Uterus (tissue), 4 donors: ENCODE data around the gene SP1. TPM values are rescaled to one million over a fixed set of nuclear protein-coding genes. Genes with fewer than 3 reads are reported as not detected.
"Not testable (repeated sequence)": the region's sequence is repeated elsewhere in the genome, so short reads cannot be mapped to it uniquely, and the experiment has no call there.

Experiments
- DNase-seq, 2 donors: peaks; one replicate each; pipeline ENCODE4 v3.0.0-alpha.2; 2019 to 2020
- H3K27ac ChIP-seq, 2 donors: fragments of 200-600 bp; sonication (generic); 1 replicate in 1 of 2; 2 replicates in 1 of 2; pipeline ENCODE4 v1.5.1; 2016 to 2018
- H3K27me3 ChIP-seq, 2 donors: fragments of 200-600 bp; sonication (generic); one replicate each; pipeline ENCODE4 v1.5.1; 2018 to 2019; ENCODE audit warnings: control low read depth in 1 of 2
- H3K36me3 ChIP-seq, 2 donors: fragments of 200-600 bp; sonication (generic); one replicate each; pipeline ENCODE4 v1.5.1; 2019; ENCODE audit warnings: control low read depth in 1 of 2
- H3K4me1 ChIP-seq, 2 donors: fragments of 200-600 bp; sonication (generic); one replicate each; pipeline ENCODE4 v1.5.1; 2018 to 2019; ENCODE audit warnings: control low read depth in 1 of 2
- H3K4me3 ChIP-seq, 2 donors: fragments of 200-600 bp; sonication (generic); 1 replicate in 1 of 2; 2 replicates in 1 of 2; pipeline ENCODE4 v1.5.1; 2018 to 2019; ENCODE audit warnings: mild to moderate bottlenecking in 1 of 2
- H3K9me3 ChIP-seq, 2 donors: fragments of 200-600 bp; sonication (generic); one replicate each; pipeline ENCODE4 v1.5.1; 2019; ENCODE audit warnings: control low read depth in 1 of 2
- CTCF ChIP-seq, 4 experiments: fragments of 200-600 bp in 2 of 4; fragments of 450-650 bp in 2 of 4; sonication (generic) in 2 of 4; IDR thresholded peaks; one replicate each; pipeline ENCODE4 v1.5.1; 2016 to 2019; ENCODE audit warnings: antibody characterized with exemption in 4 of 4, mild to moderate bottlenecking in 2 of 4, moderate library complexity in 1 of 4
- POLR2A ChIP-seq, 2 donors: fragments of 450-650 bp; IDR thresholded peaks; one replicate each; pipeline ENCODE4 v1.6.1; 2016; ENCODE audit warnings: antibody characterized with exemption in 2 of 2, mild to moderate bottlenecking in 1 of 2, moderate library complexity in 1 of 2
- intact Hi-C: fragments of 100-400 bp; cut with DNase I; formaldehyde crosslinking; loops from one replicate; pipeline ENCODE4 v1.15.1; 2023; ENCODE audit warnings: low total_unique reads
- total RNA-seq, 4 donors: library from RNA; depleted of rRNA in 3 of 4; stranded (reverse); fragments of >200 nt in 3 of 4; gene quantifications; one replicate each; pipeline versions ENCODE4 v1.1.0 to v1.2.4, GENCODE V29; 2014 to 2023
- donor health status: DM: yes; HTN: yes; CAD: no.

Gene SP1
- total RNA-seq, 4 donors from 2014 or later: 58.8 to 127 (median 90.7) TPM

- intact Hi-C loops: no loop called here
- Histone ChIP-seq H3K27ac (peak overlapping the region; percentile 25 to 69), H3K4me3 (no peak overlapping the region)
These were observed 33.7 kb downstream of the SP1 start for GRCh38 chr12:53413485-53414204.

GRCh38 chr12:53414756-53415417, 34.9 kb downstream of the SP1 start:
- Histone ChIP-seq H3K9me3 (no peaks in the 10 kb centered on the region), H3K36me3 (no peaks in the 10 kb centered on the region), H3K27ac (peak overlapping the region; percentile 46 to 69), H3K4me1 (peaks cover 8 to 9% of the 10 kb centered on the region in 2 donors), H3K27me3 (no peaks in the 10 kb centered on the region), H3K4me3 (no peak overlapping the region)
- intact Hi-C loops: no loop called here
- DNase-seq: peak in 1 of 2 donors; percentile 48
- TF ChIP-seq CTCF (IDR thresholded peaks at IDR 0.05) (no peak), POLR2A (IDR thresholded peaks at IDR 0.05) (no peak)

More at GRCh38 chr12:53413485-53414204, 33.7 kb downstream of the SP1 start:
- H3K9me3 ChIP-seq: no peaks in the 10 kb centered on the region
- TF ChIP-seq CTCF (IDR thresholded peaks at IDR 0.05): no peak
- no peak for TF ChIP-seq POLR2A (IDR thresholded peaks at IDR 0.05)
- DNase-seq: no peak
- H3K27me3 ChIP-seq: no peaks in the 10 kb centered on the region
- H3K4me1 ChIP-seq: peaks cover 8 to 9% of the 10 kb centered on the region in 2 donors
- H3K36me3 ChIP-seq: no peaks in the 10 kb centered on the region

GRCh38 chr12:53415752-53416389, 35.9 kb downstream of the SP1 start:
- H3K27me3 ChIP-seq, H3K36me3 ChIP-seq, intact Hi-C loops, H3K4me1 ChIP-seq, H3K4me3 ChIP-seq, DNase-seq, H3K9me3 ChIP-seq: not testable (repeated sequence)
- H3K27ac ChIP-seq: peak overlapping the region; percentile 46 to 69

- intact Hi-C loops, H3K36me3 ChIP-seq, H3K4me3 ChIP-seq, H3K4me1 ChIP-seq, H3K9me3 ChIP-seq, H3K27me3 ChIP-seq, DNase-seq: not testable (repeated sequence)
- H3K27ac ChIP-seq: peak overlapping the region in 1 of 2 donors; percentile 69
These were observed 37.4 kb downstream of the SP1 start for GRCh38 chr12:53417291-53417816.

- H3K4me3 ChIP-seq: no peak overlapping the region
- TF ChIP-seq CTCF (IDR thresholded peaks at IDR 0.05): no peak
- no peak for TF ChIP-seq POLR2A (IDR thresholded peaks at IDR 0.05)
- H3K4me1 ChIP-seq: peaks cover 1 to 3% of the 10 kb centered on the region in 2 donors
- H3K27ac ChIP-seq: no peak overlapping the region
- intact Hi-C loops: no loop called here
- no peaks in the 10 kb centered on the region for H3K27me3 ChIP-seq
- no peaks in the 10 kb centered on the region for H3K36me3 ChIP-seq
- no peak for DNase-seq
- H3K9me3 ChIP-seq: no peaks in the 10 kb centered on the region
These were observed 38.2 kb downstream of the SP1 start for GRCh38 chr12:53418221-53418620.

- no peaks in the 10 kb centered on the region for H3K27me3 ChIP-seq
- no peak overlapping the region for H3K27ac ChIP-seq
- no peaks in the 10 kb centered on the region for H3K4me1 ChIP-seq
- intact Hi-C loops: loop anchor here (5.0 kb wide), 1 partner anchor 67 kb away; no protein-coding TSS in a partner anchor
- no peak for TF ChIP-seq POLR2A (IDR thresholded peaks at IDR 0.05)
- no peak for TF ChIP-seq CTCF (IDR thresholded peaks at IDR 0.05)
- no peaks in the 10 kb centered on the region for H3K9me3 ChIP-seq
- no peak overlapping the region for H3K4me3 ChIP-seq
- DNase-seq: no peak
- no peaks in the 10 kb centered on the region for H3K36me3 ChIP-seq
These were observed 39.8 kb downstream of the SP1 start for GRCh38 chr12:53419756-53420155.

- not testable (repeated sequence) for H3K9me3 ChIP-seq, H3K36me3 ChIP-seq, H3K4me3 ChIP-seq, H3K27ac ChIP-seq, H3K4me1 ChIP-seq, H3K27me3 ChIP-seq, DNase-seq
- intact Hi-C loops: loop anchor here (5.0 kb wide), 1 partner anchor 70 kb away; no protein-coding TSS in a partner anchor
These were observed 42.3 kb downstream of the SP1 start for GRCh38 chr12:53422247-53422646.
